Mesenchymal stem cell (in vitro differentiated cells and primary cell): ENCODE measurements around the gene EFS.
"Not testable (repeated sequence)": the region's sequence is repeated elsewhere in the genome, so short reads cannot be mapped to it uniquely, and the experiment has no call there.

Experiments used
- DNase-seq: peaks from one replicate; pipeline ENCODE4 v3.0.0-alpha.2; 2013
- H2AFZ ChIP-seq: one replicate; pipeline ENCODE4 v1.6.1; 2013; ENCODE audit warnings: low read depth, mild to moderate bottlenecking, control low read depth, inconsistent platforms, low read length, moderate library complexity
- H2AK5ac ChIP-seq: 2 replicates; pipeline ENCODE4 v1.6.1; 2013; ENCODE audit warnings: low read length, moderate library complexity, mild to moderate bottlenecking, inconsistent platforms; ENCODE audit not compliant: severe bottlenecking
- H2BK120ac ChIP-seq: one replicate; pipeline ENCODE4 v1.6.1; 2013; ENCODE audit warnings: low read depth, mild to moderate bottlenecking, inconsistent platforms, low read length, moderate library complexity
- H2BK12ac ChIP-seq, 2 experiments: one replicate each; pipeline ENCODE4 v1.6.1; 2013; ENCODE audit warnings: inconsistent platforms in 2 of 2, low read length in 2 of 2, mild to moderate bottlenecking in 2 of 2, moderate library complexity in 2 of 2, control low read depth in 1 of 2
- H2BK15ac ChIP-seq: one replicate; pipeline ENCODE4 v1.6.1; 2013; ENCODE audit warnings: mild to moderate bottlenecking, low read depth, inconsistent platforms; ENCODE audit not compliant: poor library complexity, severe bottlenecking
- H2BK5ac ChIP-seq: 2 replicates; pipeline ENCODE4 v1.6.1; 2013; ENCODE audit warnings: low read depth, mild to moderate bottlenecking, low read length, control low read depth, inconsistent platforms; ENCODE audit not compliant: poor library complexity, severe bottlenecking
- H3K14ac ChIP-seq, 2 experiments: one replicate each; pipeline ENCODE4 v1.6.1; 2013; ENCODE audit warnings: inconsistent platforms in 2 of 2, low read length in 2 of 2, control low read depth in 1 of 2, mild to moderate bottlenecking in 1 of 2, moderate library complexity in 1 of 2
- H3K18ac ChIP-seq, 2 experiments: one replicate each; pipeline ENCODE4 v1.6.1; 2013; ENCODE audit warnings: inconsistent platforms in 2 of 2, low read length in 2 of 2, control low read depth in 1 of 2, low read depth in 1 of 2, mild to moderate bottlenecking in 1 of 2
- H3K23ac ChIP-seq, 2 experiments: one replicate each; pipeline ENCODE4 v1.6.1; 2013; ENCODE audit warnings: inconsistent platforms in 2 of 2, low read length in 2 of 2, mild to moderate bottlenecking in 2 of 2, moderate library complexity in 2 of 2, control low read depth in 1 of 2
- H3K27ac ChIP-seq: 2 replicates; pipeline ENCODE4 v1.5.1; 2013; ENCODE audit warnings: mild to moderate bottlenecking, moderate library complexity, low read length, control low read depth, inconsistent platforms; ENCODE audit not compliant: poor library complexity, severe bottlenecking
- H3K27me3 ChIP-seq, 2 experiments: 2 replicates each; pipeline versions ENCODE4 v1.6.1 to v1.7.0; 2013; ENCODE audit warnings: low read length in 2 of 2, mild to moderate bottlenecking in 2 of 2, moderate library complexity in 2 of 2, control low read depth in 1 of 2, inconsistent platforms in 1 of 2; ENCODE audit not compliant: control insufficient read depth in 1 of 2, insufficient read depth in 1 of 2
- H3K36me3 ChIP-seq, 2 experiments: 2 replicates each; pipeline versions ENCODE4 v1.6.1 to v1.7.0; 2013; ENCODE audit warnings: low read length in 2 of 2, control low read depth in 1 of 2, inconsistent platforms in 1 of 2, low read depth in 1 of 2, mild to moderate bottlenecking in 1 of 2; ENCODE audit not compliant: insufficient read depth in 2 of 2, control insufficient read depth in 1 of 2
- H3K4ac ChIP-seq, 2 experiments: one replicate each; pipeline ENCODE4 v1.6.1; 2013; ENCODE audit warnings: inconsistent platforms in 2 of 2, low read length in 2 of 2, mild to moderate bottlenecking in 2 of 2, moderate library complexity in 2 of 2, control low read depth in 1 of 2, low read depth in 1 of 2
- H3K4me1 ChIP-seq: 2 replicates; pipeline ENCODE4 v1.6.1; 2013; ENCODE audit warnings: low read depth, low read length, control low read depth; ENCODE audit not compliant: control insufficient read depth, insufficient read depth
- H3K4me2 ChIP-seq: 2 replicates; pipeline ENCODE4 v1.6.1; 2013; ENCODE audit warnings: low read length, mild to moderate bottlenecking, inconsistent platforms; ENCODE audit not compliant: poor library complexity, severe bottlenecking
- H3K4me3 ChIP-seq, 2 experiments: 2 replicates each; pipeline versions ENCODE4 v1.5.1 to v1.7.0; 2013; ENCODE audit warnings: low read length in 2 of 2, mild to moderate bottlenecking in 2 of 2, control low read depth in 1 of 2, low read depth in 1 of 2; ENCODE audit not compliant: insufficient read depth in 1 of 2
- H3K79me1 ChIP-seq: replicated peaks from 2 replicates; pipeline ENCODE4 v1.6.1; 2013; ENCODE audit warnings: mild to moderate bottlenecking, control low read depth, low read length, inconsistent platforms; ENCODE audit not compliant: poor library complexity, severe bottlenecking
- H3K9ac ChIP-seq: 2 replicates; pipeline ENCODE4 v1.7.0; 2013; ENCODE audit warnings: mild to moderate bottlenecking, low read length, moderate library complexity
- H3K9me3 ChIP-seq: 2 replicates; pipeline ENCODE4 v1.7.0; 2013; ENCODE audit warnings: mild to moderate bottlenecking, low read length; ENCODE audit not compliant: control insufficient read depth
- H4K8ac ChIP-seq: one replicate; pipeline ENCODE4 v1.6.1; 2013; ENCODE audit warnings: inconsistent platforms, mild to moderate bottlenecking, low read length, moderate library complexity
- H4K91ac ChIP-seq: one replicate; pipeline ENCODE4 v1.6.1; 2013; ENCODE audit warnings: mild to moderate bottlenecking, low read length, inconsistent platforms
- WGBS: methylation state at CpG from one replicate; pipeline ENCODE4 v1.1.7; 2013; ENCODE audit warnings: mixed read lengths; 5-methylcytosine and 5-hydroxymethylcytosine counted together

The EFS gene

GRCh38 chr14:23389871-23390270 lies 24.9 kb upstream of the EFS start:
- H3K14ac ChIP-seq, H3K9me3 ChIP-seq, DNase-seq, H3K4ac ChIP-seq, H3K79me1 ChIP-seq, H2BK120ac ChIP-seq, H3K27ac ChIP-seq, H3K4me2 ChIP-seq, H2AK5ac ChIP-seq, H2BK12ac ChIP-seq, H4K8ac ChIP-seq, H2BK15ac ChIP-seq, H3K36me3 ChIP-seq, H3K18ac ChIP-seq, H3K4me1 ChIP-seq, H3K4me3 ChIP-seq, H3K9ac ChIP-seq, H2AFZ ChIP-seq, H2BK5ac ChIP-seq, H3K23ac ChIP-seq, H4K91ac ChIP-seq: not testable (repeated sequence)
- WGBS: no CpG with 5 or more reads among the region's 19 CpGs
- peaks cover 54 to 75% of the 10 kb centered on the region in 2 experiments for H3K27me3 ChIP-seq

- Histone ChIP-seq H2BK15ac (no peak overlapping the region), H3K4me1 (no peaks in the 10 kb centered on the region), H2BK12ac (no peak overlapping the region), H3K4me3 (no peak overlapping the region), H3K79me1 (no peaks in the 10 kb centered on the region), H3K9ac (no peak overlapping the region), H3K18ac (no peak overlapping the region), H3K23ac (no peak overlapping the region), H2BK120ac (no peak overlapping the region), H3K14ac (no peak overlapping the region), H3K36me3 (no peaks in the 10 kb centered on the region), H3K4ac (no peak overlapping the region), H2AFZ (no peak overlapping the region), H3K27me3 (peaks cover 59 to 78% of the 10 kb centered on the region in 2 experiments), H4K91ac (no peak overlapping the region), H2AK5ac (no peak overlapping the region), H3K4me2 (no peak overlapping the region), H4K8ac (no peak overlapping the region), H2BK5ac (no peak overlapping the region), H3K9me3 (no peaks in the 10 kb centered on the region), H3K27ac (no peak overlapping the region)
- DNase-seq: no peak
- 86% methylated on average over 12 of the region's 12 CpGs for WGBS
Observed at GRCh38 chr14:23389396-23389795, 24.4 kb upstream of the EFS start.

GRCh38 chr14:23388996-23389395 lies 24.0 kb upstream of the EFS start:
- H3K9ac ChIP-seq: no peak overlapping the region
- DNase-seq: no peak
- H2AK5ac ChIP-seq: no peak overlapping the region
- no peak overlapping the region for H3K14ac ChIP-seq
- no peaks in the 10 kb centered on the region for H3K4me1 ChIP-seq
- H3K23ac ChIP-seq: no peak overlapping the region
- H2BK15ac ChIP-seq: no peak overlapping the region
- no peak overlapping the region for H4K91ac ChIP-seq
- no peak overlapping the region for H2BK5ac ChIP-seq
- no peak overlapping the region for H2BK120ac ChIP-seq
- H3K4me2 ChIP-seq: no peak overlapping the region
- no peaks in the 10 kb centered on the region for H3K79me1 ChIP-seq
- H3K9me3 ChIP-seq: no peaks in the 10 kb centered on the region
- no peak overlapping the region for H3K18ac ChIP-seq
- H2BK12ac ChIP-seq: no peak overlapping the region
- H3K4me3 ChIP-seq: no peak overlapping the region
- WGBS: 100% methylated on average over 4 of the region's 8 CpGs
- H3K4ac ChIP-seq: no peak overlapping the region
- H3K36me3 ChIP-seq: no peaks in the 10 kb centered on the region
- peaks cover 60 to 79% of the 10 kb centered on the region in 2 experiments for H3K27me3 ChIP-seq
- H3K27ac ChIP-seq: no peak overlapping the region
- no peak overlapping the region for H2AFZ ChIP-seq
- H4K8ac ChIP-seq: no peak overlapping the region

- no peak overlapping the region for H4K91ac ChIP-seq
- H3K36me3 ChIP-seq: no peaks in the 10 kb centered on the region
- H3K14ac ChIP-seq: no peak overlapping the region
- H2AFZ ChIP-seq: no peak overlapping the region
- no peaks in the 10 kb centered on the region for H3K79me1 ChIP-seq
- H2BK15ac ChIP-seq: no peak overlapping the region
- H3K9ac ChIP-seq: no peak overlapping the region
- DNase-seq: no peak
- WGBS: 86% methylated on average over 26 of the region's 26 CpGs
- no peak overlapping the region for H2BK5ac ChIP-seq
- no peak overlapping the region for H4K8ac ChIP-seq
- no peak overlapping the region for H3K4ac ChIP-seq
- no peak overlapping the region for H2BK12ac ChIP-seq
- H3K23ac ChIP-seq: no peak overlapping the region
- H3K18ac ChIP-seq: no peak overlapping the region
- no peak overlapping the region for H2BK120ac ChIP-seq
- H3K27me3 ChIP-seq: peaks cover 57 to 79% of the 10 kb centered on the region in 2 experiments
- H3K4me2 ChIP-seq: no peak overlapping the region
- H3K4me3 ChIP-seq: no peak overlapping the region
- H2AK5ac ChIP-seq: no peak overlapping the region
- H3K4me1 ChIP-seq: no peaks in the 10 kb centered on the region
- no peaks in the 10 kb centered on the region for H3K9me3 ChIP-seq
- H3K27ac ChIP-seq: no peak overlapping the region
Observed at GRCh38 chr14:23387916-23388882, 23.2 kb upstream of the EFS start.
